Measurements from ENCODE around the gene ATP5IF1.

ATP5IF1 gene

GRCh38 chr1:28265577-28265976, 29.7 kb downstream of the ATP5IF1 start:
- no peak for DNase-seq (ENCODE audit: low read depth)

- no peak for DNase-seq (ENCODE audit: low read depth)
These were observed 31.0 kb downstream of the ATP5IF1 start for GRCh38 chr1:28266920-28267322.

- DNase-seq (ENCODE audit: low read depth) = no peak
These were observed 31.7 kb downstream of the ATP5IF1 start for GRCh38 chr1:28267633-28268032.

GRCh38 chr1:28269529-28269928, 33.6 kb downstream of the ATP5IF1 start:
- DNase-seq (ENCODE audit: low read depth) = no peak

- no peak for DNase-seq (ENCODE audit: low read depth)
These were observed 36.4 kb downstream of the ATP5IF1 start for GRCh38 chr1:28272215-28272852.

- no peak for DNase-seq (ENCODE audit: low read depth)
These were observed 37.4 kb downstream of the ATP5IF1 start for GRCh38 chr1:28273216-28273860.

- DNase-seq (ENCODE audit: low read depth) = no peak
These were observed 42.8 kb downstream of the ATP5IF1 start for GRCh38 chr1:28278763-28279162.

GRCh38 chr1:28279721-28280120, 43.8 kb downstream of the ATP5IF1 start:
- no peak for DNase-seq (ENCODE audit: low read depth)

- no peak for DNase-seq (ENCODE audit: low read depth)
These were observed 44.6 kb downstream of the ATP5IF1 start for GRCh38 chr1:28280501-28280900.

- DNase-seq (ENCODE audit: low read depth) = no peak
These were observed 45.1 kb downstream of the ATP5IF1 start for GRCh38 chr1:28280977-28281381.

- no peak for DNase-seq (ENCODE audit: low read depth)
These were observed 45.9 kb downstream of the ATP5IF1 start for GRCh38 chr1:28281608-28282425.

- DNase-seq (ENCODE audit: low read depth) = no peak
These were observed 46.8 kb downstream of the ATP5IF1 start for GRCh38 chr1:28282426-28283407.

- no peak for DNase-seq (ENCODE audit: low read depth)
These were observed 50.2 kb downstream of the ATP5IF1 start for GRCh38 chr1:28286111-28286510.

Measured in activated T-cell treated with anti-CD3 and anti-CD28 coated beads for 1 hour (primary cell).